ENCODE data around the gene PTGFRN. TPM values are rescaled to one million over a fixed set of nuclear protein-coding genes. Genes with fewer than 3 reads are reported as not detected.
A peak's percentile ranks its signal among the peaks of the same experiment; 100 is the strongest.

Gene PTGFRN
- total RNA-seq, 2 experiments from 2014 or later, result 11.6 to 11.8 TPM

DNA sequence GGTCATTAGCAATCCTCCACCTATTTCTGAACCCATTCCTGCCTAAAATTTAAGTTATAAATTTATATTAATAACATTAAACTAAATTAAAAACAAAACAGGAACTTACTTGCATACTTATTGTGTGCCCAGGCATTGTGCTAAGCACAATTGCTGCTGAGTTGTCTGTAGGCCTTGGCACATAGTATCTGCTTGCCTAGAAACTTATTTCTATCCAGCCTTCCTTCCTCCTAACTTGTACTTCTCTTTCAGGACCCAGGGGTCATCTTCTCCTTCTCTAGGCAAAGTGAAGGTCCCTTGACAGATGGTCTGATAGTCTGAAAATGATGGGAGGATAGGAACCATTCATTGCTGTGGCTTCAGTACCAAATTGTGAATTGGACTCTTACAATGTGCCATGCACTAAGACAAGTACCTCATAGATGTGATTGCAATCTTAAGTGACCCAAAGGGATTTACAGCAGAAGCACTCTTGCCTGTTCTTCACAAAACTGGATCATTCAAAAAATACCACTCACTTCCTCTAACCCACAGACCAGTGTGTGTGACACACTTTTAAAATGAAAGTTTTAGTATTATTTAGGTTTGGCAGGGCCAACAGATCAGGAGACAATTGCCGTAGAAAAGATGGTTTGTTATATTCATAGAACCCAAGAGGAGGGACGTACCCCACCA lies 81.6 kb downstream of the PTGFRN start:
- Mint-ChIP-seq H3K9me3 (ENCODE audit: low read depth) (no peaks in the 10 kb centered on the region), H3K4me1 (peaks cover 43% of the 10 kb centered on the region), H3K27me3 (no peaks in the 10 kb centered on the region), H3K4me3 (no peak overlapping the region), H3K27ac (no peak overlapping the region), H3K36me3 (ENCODE audit: low read depth) (peaks cover 14% of the 10 kb centered on the region)
- ChIA-PET POLR2A (no interaction called here), CTCF (interaction anchor here (0.8 kb wide), 1 partner anchor 15 kb away, joined by 3 read pairs; no protein-coding TSS in a partner anchor)
- ATAC-seq (no peak), DNase-seq (no peak)
- intact Hi-C loops (cut with DNase I, micrococcal nuclease), result no loop called here

DNA sequence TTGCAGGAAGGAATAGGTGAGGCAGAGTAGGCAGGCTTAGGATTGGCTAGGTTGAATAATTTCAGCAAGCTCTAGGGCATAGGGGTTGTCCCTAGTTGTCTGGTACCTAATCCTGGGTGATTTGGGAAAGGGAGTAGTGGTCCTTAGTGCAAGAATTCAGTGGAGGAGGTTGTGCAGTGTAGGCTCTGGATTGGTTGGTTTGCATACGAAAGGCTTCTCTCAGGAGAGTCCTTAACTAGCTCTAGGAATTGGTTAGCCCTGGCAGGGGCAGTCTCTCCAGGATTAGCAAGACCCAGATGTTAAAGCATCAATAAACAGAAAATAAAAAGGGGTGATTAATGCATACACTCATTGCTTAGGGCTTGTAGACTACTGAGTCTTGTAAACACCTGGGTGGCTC lies 82.2 kb downstream of the PTGFRN start:
- Mint-ChIP-seq H3K9me3 (ENCODE audit: low read depth) (no peaks in the 10 kb centered on the region), H3K27ac (no peak overlapping the region), H3K27me3 (no peaks in the 10 kb centered on the region), H3K36me3 (ENCODE audit: low read depth) (peaks cover 10% of the 10 kb centered on the region), H3K4me1 (peaks cover 37% of the 10 kb centered on the region), H3K4me3 (no peak overlapping the region)
- intact Hi-C loops (cut with DNase I, micrococcal nuclease), result no loop called here
- DNase-seq (no peak), ATAC-seq (no peak)
- POLR2A ChIA-PET, result no interaction called here
- CTCF ChIA-PET, result interaction anchor here (0.8 kb wide), 2 partner anchors 14 to 270 kb away, joined by 3 read pairs; no protein-coding TSS in a partner anchor

DNA sequence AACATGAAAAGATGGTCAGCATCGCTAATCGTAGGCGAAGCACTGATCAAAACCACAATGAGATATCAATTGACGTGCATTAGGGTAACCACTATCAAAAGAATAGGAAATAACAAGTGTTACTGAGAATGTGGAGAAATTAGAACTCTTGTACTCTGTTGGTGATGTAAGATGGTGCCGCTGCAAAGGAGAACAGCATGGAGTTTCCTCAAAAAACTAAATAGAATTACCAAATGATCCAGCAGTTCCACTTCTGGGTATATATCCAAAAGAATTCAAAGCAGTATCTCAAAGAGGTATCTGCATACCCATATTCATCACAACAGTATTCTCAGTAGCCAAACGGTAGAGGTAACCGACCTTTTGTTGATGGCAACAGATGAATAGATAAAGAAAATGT lies 83.6 kb downstream of the PTGFRN start:
- CTCF ChIA-PET, result no interaction called here
- Mint-ChIP-seq H3K4me1 (peaks cover 23% of the 10 kb centered on the region), H3K4me3 (no peak overlapping the region), H3K27me3 (no peaks in the 10 kb centered on the region), H3K27ac (no peak overlapping the region), H3K9me3 (ENCODE audit: low read depth) (no peaks in the 10 kb centered on the region), H3K36me3 (ENCODE audit: low read depth) (peaks cover 9% of the 10 kb centered on the region)
- POLR2A ChIA-PET, result no interaction called here
- ATAC-seq (no peak), DNase-seq (no peak)
- intact Hi-C loops (cut with DNase I, micrococcal nuclease), result no loop called here

- ATAC-seq (no peak), DNase-seq (no peak)
- no peaks in the 10 kb centered on the region for H3K27me3 Mint-ChIP-seq
- H3K4me3 Mint-ChIP-seq, result no peak overlapping the region
- CTCF ChIA-PET, result no interaction called here
- H3K9me3 Mint-ChIP-seq (ENCODE audit: low read depth), result no peaks in the 10 kb centered on the region
- intact Hi-C loops (cut with DNase I, micrococcal nuclease), result no loop called here
- POLR2A ChIA-PET, result no interaction called here
- H3K36me3 Mint-ChIP-seq (ENCODE audit: low read depth), result peaks cover 3% of the 10 kb centered on the region
- peaks cover 20% of the 10 kb centered on the region for H3K4me1 Mint-ChIP-seq
- H3K27ac Mint-ChIP-seq, result no peak overlapping the region
These were observed 84.7 kb downstream of the PTGFRN start for GRCh38 chr1:116994411-116994810.

GRCh38 chr1:116997066-116997465 lies 87.3 kb downstream of the PTGFRN start:
- H3K27ac Mint-ChIP-seq, result no peak overlapping the region
- peaks cover under 1% of the 10 kb centered on the region for H3K9me3 Mint-ChIP-seq (ENCODE audit: low read depth)
- intact Hi-C loops (cut with DNase I, micrococcal nuclease), result no loop called here
- H3K4me3 Mint-ChIP-seq, result no peak overlapping the region
- no peaks in the 10 kb centered on the region for H3K27me3 Mint-ChIP-seq
- ChIA-PET POLR2A (no interaction called here), CTCF (interaction anchor here (0.6 kb wide), 1 partner anchor 20 kb away, joined by 3 read pairs; no protein-coding TSS in a partner anchor)
- ATAC-seq (no peak), DNase-seq (no peak)
- H3K4me1 Mint-ChIP-seq, result peaks cover 27% of the 10 kb centered on the region
- peaks cover under 1% of the 10 kb centered on the region for H3K36me3 Mint-ChIP-seq (ENCODE audit: low read depth)

DNA sequence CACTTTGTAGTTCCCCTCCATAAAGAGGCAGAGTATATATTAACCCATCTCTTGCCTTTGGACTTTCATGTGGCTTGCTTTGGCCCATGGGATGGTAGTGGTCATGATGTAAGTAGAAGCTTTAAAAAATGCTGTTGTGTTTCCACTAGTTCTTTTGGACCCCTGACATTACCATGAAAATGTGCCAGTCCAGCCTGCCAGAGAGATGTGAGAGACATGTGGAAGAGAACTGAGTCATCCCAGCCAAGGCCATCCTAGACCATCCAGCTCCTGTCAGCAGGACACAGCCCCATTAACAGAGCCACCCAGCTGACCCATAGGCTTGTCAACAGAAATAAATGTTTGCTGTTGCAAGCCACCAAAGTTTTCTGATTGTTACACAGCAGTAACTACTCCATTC lies 87.9 kb downstream of the PTGFRN start:
- Mint-ChIP-seq H3K27ac (no peak overlapping the region), H3K27me3 (no peaks in the 10 kb centered on the region), H3K9me3 (ENCODE audit: low read depth) (peaks cover 3% of the 10 kb centered on the region), H3K4me3 (no peak overlapping the region), H3K4me1 (peaks cover 31% of the 10 kb centered on the region), H3K36me3 (ENCODE audit: low read depth) (peaks cover 3% of the 10 kb centered on the region)
- ChIA-PET CTCF (no interaction called here), POLR2A (no interaction called here)
- ATAC-seq (no peak), DNase-seq (no peak)
- intact Hi-C loops (cut with DNase I, micrococcal nuclease), result no loop called here

DNA sequence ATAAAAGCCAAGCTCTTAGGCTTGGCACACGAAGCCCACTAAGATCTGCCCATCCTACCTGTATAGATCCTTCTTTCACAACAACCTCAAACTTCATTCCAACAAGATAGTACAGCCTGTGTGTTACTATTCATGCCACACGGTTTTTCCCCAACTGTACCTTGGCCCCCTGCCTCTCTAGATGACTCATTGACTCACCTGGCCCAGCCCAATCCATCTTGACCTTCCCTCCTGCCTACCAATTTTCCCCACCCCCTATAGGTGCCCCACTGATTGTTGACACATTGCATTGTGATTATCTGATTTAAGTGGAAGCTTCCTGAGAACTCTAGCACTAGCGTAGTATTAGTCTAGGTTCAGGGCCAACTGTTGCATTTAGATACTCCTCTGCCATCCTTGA lies 89.9 kb downstream of the PTGFRN start:
- Mint-ChIP-seq H3K27ac (no peak overlapping the region), H3K27me3 (no peaks in the 10 kb centered on the region), H3K4me1 (peaks cover 42% of the 10 kb centered on the region), H3K9me3 (ENCODE audit: low read depth) (peaks cover 3% of the 10 kb centered on the region), H3K36me3 (ENCODE audit: low read depth) (peaks cover 3% of the 10 kb centered on the region), H3K4me3 (no peak overlapping the region)
- DNase-seq, result no peak
- ChIA-PET POLR2A (no interaction called here), CTCF (no interaction called here)
- intact Hi-C loops (cut with DNase I, micrococcal nuclease), result no loop called here
- ATAC-seq, result no peak

DNA sequence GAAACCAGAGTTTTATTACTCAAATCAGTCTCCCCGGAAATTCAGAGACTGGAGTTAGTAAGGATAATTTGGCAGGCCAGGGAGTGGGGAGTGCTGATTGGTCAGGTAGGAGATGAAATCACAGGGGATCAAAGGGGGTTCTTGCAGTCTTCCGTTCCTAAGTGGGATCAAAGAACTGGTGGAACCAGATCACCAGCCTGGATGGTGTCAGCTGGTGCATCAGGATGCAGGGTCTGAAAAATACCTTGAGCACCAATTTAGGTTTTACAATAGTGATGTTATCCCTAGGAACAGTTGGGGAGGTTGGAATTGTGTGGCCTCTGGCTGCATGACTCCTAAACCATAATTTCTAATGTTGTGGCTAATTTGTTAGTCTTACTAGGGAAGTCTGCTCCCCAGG lies 90.4 kb downstream of the PTGFRN start:
- intact Hi-C loops (cut with DNase I, micrococcal nuclease), result loop anchor here (2.0 to 10.0 kb wide), 5 partner anchors 68 to 665 kb away; no protein-coding TSS in a partner anchor
- H3K36me3 Mint-ChIP-seq (ENCODE audit: low read depth), result peaks cover 3% of the 10 kb centered on the region
- POLR2A ChIA-PET, result no interaction called here
- CTCF ChIA-PET, result interaction anchor here (0.7 to 1.5 kb wide), 6 partner anchors 58 to 275 kb away, joined by 3 to 4 read pairs (median 4); no protein-coding TSS in a partner anchor
- DNase-seq, result no peak
- ATAC-seq, result no peak
- peaks cover 43% of the 10 kb centered on the region for H3K4me1 Mint-ChIP-seq
- no peak overlapping the region for H3K4me3 Mint-ChIP-seq
- no peak overlapping the region for H3K27ac Mint-ChIP-seq
- H3K9me3 Mint-ChIP-seq (ENCODE audit: low read depth), result peaks cover 3% of the 10 kb centered on the region
- no peaks in the 10 kb centered on the region for H3K27me3 Mint-ChIP-seq

DNA sequence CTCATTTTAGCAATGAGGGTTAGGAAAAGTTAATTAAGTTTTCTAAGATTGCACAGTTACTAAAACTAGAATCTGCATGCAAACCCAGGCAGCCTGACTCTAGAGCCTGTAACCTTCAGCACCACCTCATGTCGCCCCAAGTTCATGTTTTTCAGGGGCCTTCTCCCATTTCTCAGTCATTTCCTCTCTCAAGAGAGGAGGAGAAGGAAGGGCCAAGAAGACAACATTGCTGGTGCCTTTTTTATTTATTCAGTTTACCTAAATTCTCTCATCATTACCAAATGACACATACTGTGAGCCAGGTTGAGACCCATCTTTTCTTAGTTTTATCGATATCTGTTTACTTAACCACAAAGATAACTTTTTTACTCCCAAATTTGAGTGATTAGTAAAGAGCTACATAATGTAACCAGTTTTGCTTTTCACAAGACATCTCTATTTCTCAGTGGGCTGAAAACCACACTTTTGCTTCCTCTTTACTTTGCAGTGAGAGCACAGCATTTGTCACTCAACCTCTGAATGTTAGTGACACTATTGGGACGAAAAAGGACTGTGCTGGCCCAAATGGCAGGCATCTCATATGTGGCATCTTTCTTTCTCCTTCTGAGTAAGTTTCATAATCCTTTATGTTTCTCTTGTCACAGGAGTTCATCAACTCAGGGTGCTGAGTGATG lies 91.7 kb downstream of the PTGFRN start, which contains the start of gene CD101:
CD101 (plus strand) TSS at position 507 of the 674 bp plus-strand sequence; CDS start at position 565, 58 bp downstream.
- ChIA-PET POLR2A (interaction anchor here (0.6 to 1.5 kb wide), 7 partner anchors 51 to 854 kb away, joined by 3 to 21 read pairs (median 4); no protein-coding TSS in a partner anchor), CTCF (interaction anchor here (0.5 to 1.5 kb wide), 7 partner anchors 55 to 277 kb away, joined by 3 to 4 read pairs (median 4); no protein-coding TSS in a partner anchor)
- intact Hi-C loops (cut with DNase I, micrococcal nuclease), result loop anchor here (1.0 to 10.0 kb wide), 12 partner anchors 14 to 663 kb away; partner anchors contain the start of gene TTF2 (in 2 of the 2)
- Mint-ChIP-seq H3K4me3 (peak within 1 kb of the TSS; percentile 3), H3K9me3 (ENCODE audit: low read depth) (peaks cover 7% of the 10 kb centered on the region), H3K4me1 (peaks cover 53% of the 10 kb centered on the region), H3K36me3 (ENCODE audit: low read depth) (peaks cover 3% of the 10 kb centered on the region), H3K27ac (peak within 1 kb of the TSS; percentile 66), H3K27me3 (peaks cover 3% of the 10 kb centered on the region)
- DNase-seq (peak; percentile 70), ATAC-seq (peak; percentile 95)

GRCh38 chr1:117003223-117003875 lies 93.6 kb downstream of the PTGFRN start:
- DNase-seq (no peak), ATAC-seq (no peak)
- Mint-ChIP-seq H3K4me3 (no peak overlapping the region), H3K27ac (no peak overlapping the region), H3K36me3 (ENCODE audit: low read depth) (peaks cover 3% of the 10 kb centered on the region), H3K9me3 (ENCODE audit: low read depth) (peaks cover 9% of the 10 kb centered on the region), H3K27me3 (peaks cover 3% of the 10 kb centered on the region), H3K4me1 (peaks cover 65% of the 10 kb centered on the region)
- intact Hi-C loops (cut with DNase I, micrococcal nuclease), result loop anchor here (5.0 to 10.0 kb wide), 4 partner anchors 71 to 661 kb away; no protein-coding TSS in a partner anchor
- CTCF ChIA-PET, result interaction anchor here (0.6 kb wide), 1 partner anchor 53 kb away, joined by 4 read pairs; no protein-coding TSS in a partner anchor
- POLR2A ChIA-PET, result no interaction called here

DNA sequence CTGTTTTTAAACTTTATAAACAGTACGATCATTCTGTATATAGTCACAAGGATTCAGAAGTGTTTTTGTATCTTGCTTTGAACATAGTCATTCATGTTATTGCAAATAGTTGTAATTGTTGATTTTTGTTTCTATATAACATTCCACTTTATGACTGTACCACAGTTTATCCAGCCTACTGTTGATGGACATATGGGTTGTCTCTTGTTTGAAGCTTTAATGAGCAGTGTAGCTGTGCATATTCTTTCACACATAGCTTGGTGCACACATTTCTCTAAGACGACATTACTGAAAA lies 98.0 kb downstream of the PTGFRN start:
- Mint-ChIP-seq H3K27ac (peak overlapping the region; percentile 41), H3K27me3 (peaks cover 3% of the 10 kb centered on the region), H3K4me3 (peak overlapping the region; percentile 7), H3K4me1 (peaks cover 50% of the 10 kb centered on the region), H3K9me3 (ENCODE audit: low read depth) (peaks cover 6% of the 10 kb centered on the region), H3K36me3 (ENCODE audit: low read depth) (no peaks in the 10 kb centered on the region)
- intact Hi-C loops (cut with DNase I, micrococcal nuclease), result loop anchor here (2.0 to 10.0 kb wide), 3 partner anchors 43 to 657 kb away; partner anchors contain the start of gene TTF2 (in 1 of the 2)
- CTCF ChIA-PET, result interaction anchor here (1.2 kb wide), 1 partner anchor 37 kb away, joined by 4 read pairs; no protein-coding TSS in a partner anchor
- POLR2A ChIA-PET, result interaction anchor here (2.0 kb wide), 1 partner anchor 53 kb away, joined by 5 read pairs; the partner anchor contains the start of gene TTF2
- DNase-seq, result no peak
- peak; percentile 58 for ATAC-seq
